Hematopoietic multipotent progenitor cell treated with erythropoietin and hydrocortisone succinate and interleukin-3 and kit ligand, for 6 days (in vitro differentiated cells): ENCODE data around the gene CLEC19A.

ENCODE experiments used
- DNase-seq: peaks from one replicate; pipeline ENCODE4 v3.0.0-alpha.2; 2015

CLEC19A gene

GRCh38 chr16:19329932-19330331 lies 44.4 kb downstream of the CLEC19A start:
- no peak for DNase-seq

GRCh38 chr16:19330841-19331397 lies 45.4 kb downstream of the CLEC19A start:
- no peak for DNase-seq

- no peak for DNase-seq
These were observed 46.3 kb downstream of the CLEC19A start for GRCh38 chr16:19331794-19332193.

- no peak for DNase-seq
These were observed 52.8 kb downstream of the CLEC19A start for GRCh38 chr16:19338335-19338734.

GRCh38 chr16:19344224-19344801 lies 58.8 kb downstream of the CLEC19A start:
- DNase-seq, result no peak

GRCh38 chr16:19344980-19345379 lies 59.4 kb downstream of the CLEC19A start:
- no peak for DNase-seq

- DNase-seq, result no peak
These were observed 60.9 kb downstream of the CLEC19A start for GRCh38 chr16:19346335-19346922.

GRCh38 chr16:19348125-19348524 lies 62.6 kb downstream of the CLEC19A start:
- no peak for DNase-seq

- no peak for DNase-seq
These were observed 63.2 kb downstream of the CLEC19A start for GRCh38 chr16:19348578-19349315.

- DNase-seq, result no peak
These were observed 68.8 kb downstream of the CLEC19A start for GRCh38 chr16:19354371-19354770.

GRCh38 chr16:19356024-19356952 lies 70.8 kb downstream of the CLEC19A start:
- DNase-seq, result no peak

GRCh38 chr16:19359556-19359955 lies 74.0 kb downstream of the CLEC19A start:
- no peak for DNase-seq
